K562 (cell line): ENCODE data around the gene FRMPD4. TPM values are rescaled to one million over a fixed set of nuclear protein-coding genes. Genes with fewer than 3 reads are reported as not detected.

Experiments
- ATAC-seq: fragments of 200-7000 bp; cut with Tn5 transposase; 3 replicates; pipeline ENCODE4 v1.9.1; 2020; ENCODE audit warnings: moderate library complexity
- BruUV-seq: library from RNA; stranded (reverse); fragments of 400-500 nt; replicated peaks from 2 replicates; lab custom pipeline; 2021; lab: Mats Ljungman, UMichigan
- CTCF ChIA-PET: fragments of 300-600 bp; formaldehyde crosslinking; extraction: SDS; loops from one replicate; lab custom pipeline; 2021; ENCODE audit warnings: low intra/inter-chr PET ratio; lab: Yijun Ruan, JAX
- POLR2A ChIA-PET: fragments of 300-600, 350-650 bp; sonication (Branson Sonifier 250); formaldehyde crosslinking; extraction: SDS; loops from one replicate; lab custom pipeline; 2021; ENCODE audit warnings: antibody characterized with exemption, inconsistent platforms; lab: Yijun Ruan, JAX
- DNase-seq, 4 experiments: peaks; one replicate each; pipeline versions ENCODE4 v3.0.0 to v3.0.0-alpha.2; 2011 to 2018; ENCODE audit warnings: low spot score in 3 of 4, mixed read lengths in 3 of 4; ENCODE audit errors: extremely low read depth in 1 of 4
- FAIRE-seq: peaks from 2 replicates; lab custom pipeline; 2011; peaks lifted over from hg19 to GRCh38; lab: Jason Lieb, UNC
- H2AFZ ChIP-seq: 2 replicates; pipeline ENCODE4 v1.6.0; 2011; ENCODE audit warnings: low read depth, low read length, control low read depth, inconsistent platforms
- H3K27ac ChIP-seq: fragments of 200-600 bp; 3 replicates; pipeline ENCODE4 v1.8.0; 2011; ENCODE audit warnings: low read depth, mild to moderate bottlenecking, control low read depth, inconsistent platforms, low read length, moderate library complexity, mixed read lengths; ENCODE audit errors: extremely low read depth
- H3K27me3 ChIP-seq, 2 experiments: fragments of 300-600 bp in 1 of 2; 2 replicates in 1 of 2; 3 replicates in 1 of 2; pipeline versions ENCODE4 v1.6.0 to v1.8.0; 2011; ENCODE audit warnings: inconsistent platforms in 2 of 2, low read length in 2 of 2, mild to moderate bottlenecking in 1 of 2, mixed read lengths in 1 of 2, moderate library complexity in 1 of 2; ENCODE audit not compliant: control insufficient read depth in 2 of 2, insufficient read depth in 2 of 2
- H3K36me3 ChIP-seq: fragments of 300-600 bp; 3 replicates; pipeline ENCODE4 v1.8.0; 2011; ENCODE audit warnings: mild to moderate bottlenecking, low read length, inconsistent platforms; ENCODE audit not compliant: control insufficient read depth, insufficient read depth
- H3K4me1 ChIP-seq, 2 experiments: fragments of 200-600 bp in 1 of 2; replicated peaks in 1 of 2; 2 replicates in 1 of 2; 3 replicates in 1 of 2; pipeline versions ENCODE4 v1.5.1 to v1.8.0; 2011; ENCODE audit warnings: inconsistent platforms in 2 of 2, low read length in 2 of 2, mild to moderate bottlenecking in 1 of 2, mixed read lengths in 1 of 2, moderate library complexity in 1 of 2; ENCODE audit not compliant: control insufficient read depth in 2 of 2, insufficient read depth in 2 of 2
- H3K4me2 ChIP-seq: 2 replicates; pipeline ENCODE4 v1.6.1; 2011; ENCODE audit warnings: low read length, control low read depth, inconsistent platforms, mixed read lengths; ENCODE audit not compliant: insufficient read depth
- H3K4me3 ChIP-seq: fragments of 200-600 bp; sonication (generic), shearing (Covaris generic); 2 replicates; pipeline ENCODE4 v1.5.1; 2016; ENCODE audit warnings: control low read depth, inconsistent platforms
- H3K79me2 ChIP-seq: fragments of 200-600 bp; 3 replicates; pipeline ENCODE4 v1.8.0; 2011; ENCODE audit warnings: low read length, inconsistent platforms; ENCODE audit not compliant: control insufficient read depth, insufficient read depth
- H3K9ac ChIP-seq, 2 experiments: 2 replicates each; pipeline versions ENCODE4 v1.6.0 to v1.6.1; 2011; ENCODE audit warnings: low read depth in 2 of 2, low read length in 2 of 2, control low read depth in 1 of 2, inconsistent platforms in 1 of 2, mild to moderate bottlenecking in 1 of 2, mixed read lengths in 1 of 2; ENCODE audit not compliant: insufficient read depth in 1 of 2
- H3K9me1 ChIP-seq: one replicate; pipeline ENCODE4 v1.6.0; 2011; ENCODE audit warnings: inconsistent platforms, mild to moderate bottlenecking, low read length, moderate library complexity; ENCODE audit not compliant: control insufficient read depth, insufficient read depth
- H3K9me3 ChIP-seq: replicated peaks from 2 replicates; pipeline ENCODE4 v1.5.1; 2011; ENCODE audit warnings: low read depth, low read length, inconsistent platforms; ENCODE audit not compliant: control insufficient read depth, insufficient read depth
- H4K20me1 ChIP-seq: replicated peaks from 2 replicates; pipeline ENCODE4 v1.6.1; 2011; ENCODE audit warnings: low read length, inconsistent platforms, mixed read lengths; ENCODE audit not compliant: control insufficient read depth, insufficient read depth
- CBX8 ChIP-seq: fragments of 200-600 bp; sonication (generic); IDR thresholded peaks from 2 replicates; pipeline ENCODE4 v1.6.1; 2012; ENCODE audit warnings: borderline replicate concordance, mixed run types, low read depth, mild to moderate bottlenecking, moderate library complexity, mixed read lengths, low read length, control low read depth, inconsistent platforms; ENCODE audit not compliant: poor library complexity, severe bottlenecking; ENCODE audit errors: extremely low read depth
- GTF2A2 ChIP-seq: IDR thresholded peaks from 2 replicates; pipeline ENCODE4 v1.6.1; 2016; ENCODE audit warnings: mild to moderate bottlenecking, missing genetic modification characterization, missing compliant biosample characterization
- HLTF ChIP-seq: fragments of 450-650 bp; IDR thresholded peaks from 2 replicates; pipeline ENCODE4 v1.6.1; 2016
- RBBP5 ChIP-seq: fragments of 200-600 bp; sonication (generic); IDR thresholded peaks from 2 replicates; pipeline ENCODE4 v1.6.1; 2012; ENCODE audit warnings: borderline replicate concordance, mild to moderate bottlenecking, low read length, control low read depth, inconsistent platforms; ENCODE audit not compliant: insufficient read depth, poor library complexity, severe bottlenecking
- TAF15 ChIP-seq: fragments of 200-400 bp; formaldehyde crosslinking; IDR thresholded peaks from 2 replicates; pipeline ENCODE4 v1.6.1; 2017; ENCODE audit warnings: mild to moderate bottlenecking, low read depth, low read length, moderate library complexity
- TOE1 ChIP-seq, 2 experiments: fragments of 450-650 bp in 1 of 2; sonication (generic) in 1 of 2; formaldehyde crosslinking in 1 of 2; IDR thresholded peaks; 2 replicates each; pipeline versions ENCODE4 v1.7.1 to v1.8.0; 2016 to 2022; ENCODE audit warnings: borderline replicate concordance in 2 of 2, mild to moderate bottlenecking in 2 of 2, antibody characterized with exemption in 1 of 2, inconsistent platforms in 1 of 2, low read depth in 1 of 2, missing genetic modification reagents in 1 of 2, moderate library complexity in 1 of 2
- ZNF3 ChIP-seq: fragments of 250-450 bp; sonication (Bioruptor Pico); IDR thresholded peaks from 2 replicates; pipeline ENCODE4 v1.5.0; 2021; ENCODE audit warnings: mild to moderate bottlenecking, moderate library complexity
- WGBS: fragments of 100-300 bp; shearing (Covaris generic); methylation state at CpG from one replicate; pipeline ENCODE4 v1.1.6; 2016; ENCODE audit warnings: low coverage, mixed read lengths; ENCODE audit not compliant: insufficient coverage; ENCODE audit errors: missing lambda C conversion rate; 5-methylcytosine and 5-hydroxymethylcytosine counted together
- in situ Hi-C: fragments of 300-500 bp; cut with MboI; formaldehyde crosslinking; loops from 4 replicates; pipeline ENCODE4 v1.15.0; 2018; ENCODE audit warnings: inconsistent platforms, mixed read lengths
- intact Hi-C: fragments of 100-400 bp; cut with micrococcal nuclease; formaldehyde crosslinking; loops from 2 replicates; pipeline ENCODE4 v1.14.2; 2022
- polyA plus RNA-seq, 8 experiments: library from polyadenylated mRNA; depleted of rRNA in 4 of 8; stranded (reverse) in 5 of 8; unstranded in 3 of 8; fragments of >200 nt; fragmentation: Nextera tagmentation in 2 of 8; fragmentation: Illumina TruSeq in 1 of 8; extraction: Ambion mirVana in 2 of 8; extraction: Trizol in 1 of 8; gene quantifications; 2 replicates each; pipeline versions ENCODE4 v1.2.1 to v1.2.3, GENCODE V29; 2011 to 2014; ENCODE audit warnings: inconsistent platforms in 1 of 8, missing spikeins in 1 of 8
- total RNA-seq, 7 experiments: library from RNA; depleted of rRNA in 6 of 7; stranded (reverse); fragments of >200 nt in 6 of 7; fragmentation: Illumina TruSeq in 2 of 7; extraction: Trizol in 2 of 7; gene quantifications; 2 replicates each; pipeline versions ENCODE4 v1.2.1 to v1.2.3, GENCODE V29; 2011 to 2021; ENCODE audit warnings: low replicate concordance in 1 of 7
- TF ChIP-seq, protein P1 (sequence below): fragments of 450-650 bp; conservative IDR thresholded peaks from 2 replicates; pipeline ENCODE4 v1.6.1; 2016; ENCODE audit warnings: missing genetic modification characterization, low read depth, mild to moderate bottlenecking, missing compliant biosample characterization, moderate library complexity
- TF ChIP-seq, protein P2 (sequence below): IDR thresholded peaks from 3 replicates; pipeline ENCODE4 v1.6.1; 2011; ENCODE audit warnings: borderline replicate concordance, mild to moderate bottlenecking; ENCODE audit not compliant: insufficient read length, insufficient read depth

The FRMPD4 gene
- total and polyA plus RNA-seq, 9 of the 15 experiments (the other 6 are each of a cell fraction or from before 2014, with no cell fraction given), result not detected

DNA sequence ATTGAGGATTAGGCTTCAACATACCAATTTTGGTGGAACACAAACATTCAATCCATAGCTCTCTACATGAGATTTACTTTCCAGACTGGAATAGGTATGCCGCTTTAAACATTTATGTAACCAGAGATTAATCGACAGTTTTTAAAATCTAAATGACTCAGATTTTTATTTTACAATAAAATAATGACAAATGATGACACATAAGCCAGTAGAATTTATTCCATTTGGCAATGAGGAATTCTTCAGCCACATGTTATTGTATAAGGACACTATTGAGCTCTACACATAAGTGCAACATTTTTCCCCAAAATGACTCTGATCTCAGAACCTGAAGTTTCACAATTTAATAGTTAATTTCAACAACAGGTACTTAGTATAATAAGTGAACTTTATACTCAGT, 425.9 kb downstream of the FRMPD4 start:
- in situ Hi-C loops, result no loop called here
- DNase-seq, result no peak
- Histone ChIP-seq H3K27ac (no peak overlapping the region), H4K20me1 (no peaks in the 10 kb centered on the region), H2AFZ (no peak overlapping the region), H3K9ac (no peak overlapping the region)
- no peak for FAIRE-seq
- no TSS peak for BruUV-seq
- no peak for TF ChIP-seq CBX8
- TF ChIP-seq, protein P1, sequence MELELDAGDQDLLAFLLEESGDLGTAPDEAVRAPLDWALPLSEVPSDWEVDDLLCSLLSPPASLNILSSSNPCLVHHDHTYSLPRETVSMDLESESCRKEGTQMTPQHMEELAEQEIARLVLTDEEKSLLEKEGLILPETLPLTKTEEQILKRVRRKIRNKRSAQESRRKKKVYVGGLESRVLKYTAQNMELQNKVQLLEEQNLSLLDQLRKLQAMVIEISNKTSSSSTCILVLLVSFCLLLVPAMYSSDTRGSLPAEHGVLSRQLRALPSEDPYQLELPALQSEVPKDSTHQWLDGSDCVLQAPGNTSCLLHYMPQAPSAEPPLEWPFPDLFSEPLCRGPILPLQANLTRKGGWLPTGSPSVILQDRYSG, result no peak
- no peak for TF ChIP-seq TAF15
- no peak for TF ChIP-seq RBBP5
- TF ChIP-seq ZNF3 (CRISPR knock-in tag), result no peak
- TF ChIP-seq GTF2A2 (tag), result no peak
- TF ChIP-seq HLTF, result no peak
- TF ChIP-seq, protein P2, sequence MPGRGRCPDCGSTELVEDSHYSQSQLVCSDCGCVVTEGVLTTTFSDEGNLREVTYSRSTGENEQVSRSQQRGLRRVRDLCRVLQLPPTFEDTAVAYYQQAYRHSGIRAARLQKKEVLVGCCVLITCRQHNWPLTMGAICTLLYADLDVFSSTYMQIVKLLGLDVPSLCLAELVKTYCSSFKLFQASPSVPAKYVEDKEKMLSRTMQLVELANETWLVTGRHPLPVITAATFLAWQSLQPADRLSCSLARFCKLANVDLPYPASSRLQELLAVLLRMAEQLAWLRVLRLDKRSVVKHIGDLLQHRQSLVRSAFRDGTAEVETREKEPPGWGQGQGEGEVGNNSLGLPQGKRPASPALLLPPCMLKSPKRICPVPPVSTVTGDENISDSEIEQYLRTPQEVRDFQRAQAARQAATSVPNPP, result no peak
- TF ChIP-seq TOE1 (IDR thresholded peaks at IDR 0.05; ENCODE audit: borderline replicate concordance), result no peak
- TF ChIP-seq TOE1 (CRISPR knock-in tag; IDR thresholded peaks at IDR 0.05; ENCODE audit: borderline replicate concordance, low read depth), result no peak
- TF ChIP-seq, all 486 proteins: peak for 0
- POLR2A ChIA-PET, result no interaction called here
- Histone ChIP-seq H3K9me3 (no peaks in the 10 kb centered on the region), H3K4me1 (no peaks in the 10 kb centered on the region), H3K4me3 (no peak overlapping the region), H3K4me2 (no peak overlapping the region), H3K79me2 (no peaks in the 10 kb centered on the region), H3K36me3 (no peaks in the 10 kb centered on the region), H3K9me1 (no peaks in the 10 kb centered on the region), H3K27me3 (no peaks in the 10 kb centered on the region)
- intact Hi-C loops, result no loop called here
- WGBS, result 0% methylated on average over 2 of the region's 2 CpGs
- CTCF ChIA-PET, result no interaction called here
- no peak for ATAC-seq
